ENCODE measurements around the gene EXPH5.

EXPH5 gene

GRCh38 chr11:108536783-108537182, 56.8 kb downstream of the EXPH5 start:
- no peaks in the 10 kb centered on the region for H3K9me3 ChIP-seq (replicated peaks in 1 of 11)
- TF ChIP-seq Cebpa-rat (IDR thresholded peaks at IDR 0.05): no peak
- H3K4me1 ChIP-seq: no peaks in the 10 kb centered on the region
- H4K20me1 ChIP-seq: no peaks in the 10 kb centered on the region
- H3K27me3 ChIP-seq: no peaks in the 10 kb centered on the region
- no peak overlapping the region for H3K4me3 ChIP-seq
- H3K36me3 ChIP-seq: no peaks in the 10 kb centered on the region
- H3K4me2 ChIP-seq: no peak overlapping the region
- H3K27ac ChIP-seq: no peak overlapping the region
- no peak overlapping the region for H3K9ac ChIP-seq

- H3K36me3 ChIP-seq: no peaks in the 10 kb centered on the region
- TF ChIP-seq Cebpa-rat (IDR thresholded peaks at IDR 0.05): no peak
- no peaks in the 10 kb centered on the region for H3K9me3 ChIP-seq (replicated peaks in 1 of 11)
- H3K27me3 ChIP-seq: no peaks in the 10 kb centered on the region
- H3K4me1 ChIP-seq: no peaks in the 10 kb centered on the region
- no peak overlapping the region for H3K4me2 ChIP-seq
- no peak overlapping the region for H3K9ac ChIP-seq
- H3K4me3 ChIP-seq: no peak overlapping the region
- H4K20me1 ChIP-seq: no peaks in the 10 kb centered on the region
- no peak overlapping the region for H3K27ac ChIP-seq
Observed at GRCh38 chr11:108535384-108535955, 58.1 kb downstream of the EXPH5 start.

- H3K27me3 ChIP-seq: no peaks in the 10 kb centered on the region
- no peaks in the 10 kb centered on the region for H3K4me1 ChIP-seq
- H3K36me3 ChIP-seq: no peaks in the 10 kb centered on the region
- H3K4me3 ChIP-seq: no peak overlapping the region
- no peak overlapping the region for H3K27ac ChIP-seq
- no peaks in the 10 kb centered on the region for H4K20me1 ChIP-seq
- no peak overlapping the region for H3K4me2 ChIP-seq
- H3K9ac ChIP-seq: no peak overlapping the region
- TF ChIP-seq Cebpa-rat (IDR thresholded peaks at IDR 0.05): no peak
- H3K9me3 ChIP-seq (replicated peaks in 1 of 11): no peaks in the 10 kb centered on the region
Observed at GRCh38 chr11:108534274-108534882, 59.2 kb downstream of the EXPH5 start.

- TF ChIP-seq Cebpa-rat (IDR thresholded peaks at IDR 0.05): no peak
- no peak overlapping the region for H3K4me2 ChIP-seq
- H4K20me1 ChIP-seq: no peaks in the 10 kb centered on the region
- H3K27ac ChIP-seq: no peak overlapping the region
- no peaks in the 10 kb centered on the region for H3K27me3 ChIP-seq
- no peak overlapping the region for H3K4me3 ChIP-seq
- H3K9me3 ChIP-seq (replicated peaks in 1 of 11): peaks cover 0 to 4% (median 0%) of the 10 kb centered on the region in 11 experiments; a peak in 3 of 22 replicates
- no peaks in the 10 kb centered on the region for H3K4me1 ChIP-seq
- H3K9ac ChIP-seq: no peak overlapping the region
- no peaks in the 10 kb centered on the region for H3K36me3 ChIP-seq
Observed at GRCh38 chr11:108530426-108530825, 63.1 kb downstream of the EXPH5 start.

- no peak overlapping the region for H3K4me2 ChIP-seq
- TF ChIP-seq Cebpa-rat (IDR thresholded peaks at IDR 0.05): no peak
- peaks cover 0 to 11% (median 8%) of the 10 kb centered on the region in 11 experiments; a peak in 12 of 22 replicates for H3K9me3 ChIP-seq (replicated peaks in 1 of 11)
- no peak overlapping the region for H3K27ac ChIP-seq
- H4K20me1 ChIP-seq: no peaks in the 10 kb centered on the region
- H3K27me3 ChIP-seq: no peaks in the 10 kb centered on the region
- H3K9ac ChIP-seq: no peak overlapping the region
- H3K4me3 ChIP-seq: no peak overlapping the region
- H3K4me1 ChIP-seq: no peaks in the 10 kb centered on the region
- H3K36me3 ChIP-seq: no peaks in the 10 kb centered on the region
Observed at GRCh38 chr11:108527382-108527781, 66.2 kb downstream of the EXPH5 start.

- Histone ChIP-seq H3K27ac (no peak overlapping the region), H3K4me2 (no peak overlapping the region), H3K27me3 (no peaks in the 10 kb centered on the region), H3K9me3 (replicated peaks in 1 of 11) (peaks cover 0 to 11% (median 8%) of the 10 kb centered on the region in 11 experiments; a peak in 12 of 22 replicates), H3K4me3 (no peak overlapping the region), H3K9ac (no peak overlapping the region), H4K20me1 (no peaks in the 10 kb centered on the region), H3K4me1 (no peaks in the 10 kb centered on the region), H3K36me3 (no peaks in the 10 kb centered on the region)
- no peak for TF ChIP-seq Cebpa-rat (IDR thresholded peaks at IDR 0.05)
Observed at GRCh38 chr11:108525161-108525560, 68.4 kb downstream of the EXPH5 start.

- H3K27ac ChIP-seq: no peak overlapping the region
Observed at GRCh38 chr11:108524422-108524821, 69.1 kb downstream of the EXPH5 start.

GRCh38 chr11:108522318-108522717, 71.2 kb downstream of the EXPH5 start:
- no peaks in the 10 kb centered on the region for H3K4me1 ChIP-seq
- no peak overlapping the region for H3K4me3 ChIP-seq
- no peak overlapping the region for H3K27ac ChIP-seq
- no peaks in the 10 kb centered on the region for H3K36me3 ChIP-seq
- H3K9ac ChIP-seq: no peak overlapping the region
- H3K4me2 ChIP-seq: no peak overlapping the region
- H3K27me3 ChIP-seq: no peaks in the 10 kb centered on the region
- no peaks in the 10 kb centered on the region for H4K20me1 ChIP-seq
- TF ChIP-seq Cebpa-rat (IDR thresholded peaks at IDR 0.05): no peak
- H3K9me3 ChIP-seq (replicated peaks in 1 of 11): peaks cover 0 to 11% (median 8%) of the 10 kb centered on the region in 11 experiments; a peak in 12 of 22 replicates

More at GRCh38 chr11:108524422-108524821, 69.1 kb downstream of the EXPH5 start:
- H3K4me3 ChIP-seq: no peak overlapping the region
- no peak overlapping the region for H3K9ac ChIP-seq
- H3K9me3 ChIP-seq (replicated peaks in 1 of 11): peaks cover 0 to 11% (median 8%) of the 10 kb centered on the region in 11 experiments; a peak in 12 of 22 replicates
- H3K36me3 ChIP-seq: no peaks in the 10 kb centered on the region
- no peak for TF ChIP-seq Cebpa-rat (IDR thresholded peaks at IDR 0.05)
- H3K27me3 ChIP-seq: no peaks in the 10 kb centered on the region
- no peaks in the 10 kb centered on the region for H4K20me1 ChIP-seq
- H3K4me2 ChIP-seq: no peak overlapping the region
- H3K4me1 ChIP-seq: no peaks in the 10 kb centered on the region

- TF ChIP-seq Cebpa-rat (IDR thresholded peaks at IDR 0.05): no peak
Observed at GRCh38 chr11:108518581-108518980, 75.0 kb downstream of the EXPH5 start.

GRCh38 chr11:108516125-108516524, 77.4 kb downstream of the EXPH5 start:
- TF ChIP-seq Cebpa-rat (IDR thresholded peaks at IDR 0.05): no peak
- no peaks in the 10 kb centered on the region for H3K36me3 ChIP-seq
- no peak overlapping the region for H3K9ac ChIP-seq
- no peak overlapping the region for H3K4me2 ChIP-seq
- no peaks in the 10 kb centered on the region for H4K20me1 ChIP-seq
- peaks cover 0 to 9% (median 0%) of the 10 kb centered on the region in 10 experiments; a peak in 1 of 20 replicates for H3K4me1 ChIP-seq
- H3K9me3 ChIP-seq (replicated peaks in 1 of 11): peaks cover 0 to under 1% (median 0%) of the 10 kb centered on the region in 11 experiments; a peak in 1 of 22 replicates
- H3K27ac ChIP-seq: no peak overlapping the region
- H3K4me3 ChIP-seq: no peak overlapping the region
- H3K27me3 ChIP-seq: no peaks in the 10 kb centered on the region

More at GRCh38 chr11:108518581-108518980, 75.0 kb downstream of the EXPH5 start:
- H3K9me3 ChIP-seq (replicated peaks in 1 of 11): no peaks in the 10 kb centered on the region
- H3K9ac ChIP-seq: no peak overlapping the region
- H3K36me3 ChIP-seq: no peaks in the 10 kb centered on the region
- no peak overlapping the region for H3K4me2 ChIP-seq
- no peak overlapping the region for H3K4me3 ChIP-seq
- no peak overlapping the region for H3K27ac ChIP-seq
- H3K27me3 ChIP-seq: no peaks in the 10 kb centered on the region
- H3K4me1 ChIP-seq: no peaks in the 10 kb centered on the region
- no peaks in the 10 kb centered on the region for H4K20me1 ChIP-seq
